Thymus (tissue), 11 donors: ENCODE results near the gene CYP4F2. TPM values are rescaled to one million over a fixed set of nuclear protein-coding genes. Genes with fewer than 3 reads are reported as not detected.
"Not testable (repeated sequence)": the region's sequence is repeated elsewhere in the genome, so short reads cannot be mapped to it uniquely, and the experiment has no call there.

ENCODE experiments used
- DNase-seq, 9 donors: peaks; one replicate each; pipeline ENCODE4 v3.0.0-alpha.2; 2013; ENCODE audit warnings: low spot score in 9 of 9, low read depth in 6 of 9, missing footprints in 1 of 9
- H3K27ac ChIP-seq, 2 donors: one replicate each; pipeline ENCODE4 v1.5.1; 2013; ENCODE audit warnings: control low read depth in 1 of 2, low read depth in 1 of 2, low read length in 1 of 2, mild to moderate bottlenecking in 1 of 2, moderate library complexity in 1 of 2
- H3K27me3 ChIP-seq, 2 donors: one replicate each; pipeline ENCODE4 v1.5.1; 2013; ENCODE audit warnings: low read length in 1 of 2; ENCODE audit not compliant: control insufficient read depth in 2 of 2, insufficient read depth in 1 of 2
- H3K36me3 ChIP-seq, 2 donors: one replicate each; pipeline ENCODE4 v1.5.1; 2013; ENCODE audit warnings: low read length in 1 of 2, mild to moderate bottlenecking in 1 of 2, moderate library complexity in 1 of 2; ENCODE audit not compliant: control insufficient read depth in 2 of 2, insufficient read depth in 2 of 2
- H3K4me1 ChIP-seq, 2 donors: one replicate each; pipeline ENCODE4 v1.5.1; 2013; ENCODE audit warnings: low read length in 2 of 2; ENCODE audit not compliant: control insufficient read depth in 2 of 2, insufficient read depth in 2 of 2
- H3K4me3 ChIP-seq, 2 donors: one replicate each; pipeline ENCODE4 v1.5.1; 2013; ENCODE audit warnings: low read length in 2 of 2, control low read depth in 1 of 2, mild to moderate bottlenecking in 1 of 2
- H3K9me3 ChIP-seq, 2 donors: one replicate each; pipeline ENCODE4 v1.5.1; 2013; ENCODE audit warnings: low read length in 1 of 2, mild to moderate bottlenecking in 1 of 2; ENCODE audit not compliant: control insufficient read depth in 2 of 2, insufficient read depth in 1 of 2
- WGBS: extraction: QIAGEN DNeasy Blood & Tissue Kit; methylation state at CpG from one replicate; pipeline ENCODE4 v1.1.7; 2013; 5-methylcytosine and 5-hydroxymethylcytosine counted together
- polyA plus RNA-seq: library from polyadenylated mRNA; stranded (reverse); fragments of 200-250 nt; gene quantifications from one replicate; pipeline ENCODE4 v1.2.3, GENCODE V29; 2013
- total RNA-seq: library from RNA; stranded (reverse); fragments of 120-200 nt; gene quantifications from one replicate; pipeline ENCODE4 v1.2.4, GENCODE V29; 2013
- donor health status: healthy.

Gene CYP4F2
- total and polyA plus RNA-seq, 2 donors, result 0.09 to 0.16 TPM

DNA sequence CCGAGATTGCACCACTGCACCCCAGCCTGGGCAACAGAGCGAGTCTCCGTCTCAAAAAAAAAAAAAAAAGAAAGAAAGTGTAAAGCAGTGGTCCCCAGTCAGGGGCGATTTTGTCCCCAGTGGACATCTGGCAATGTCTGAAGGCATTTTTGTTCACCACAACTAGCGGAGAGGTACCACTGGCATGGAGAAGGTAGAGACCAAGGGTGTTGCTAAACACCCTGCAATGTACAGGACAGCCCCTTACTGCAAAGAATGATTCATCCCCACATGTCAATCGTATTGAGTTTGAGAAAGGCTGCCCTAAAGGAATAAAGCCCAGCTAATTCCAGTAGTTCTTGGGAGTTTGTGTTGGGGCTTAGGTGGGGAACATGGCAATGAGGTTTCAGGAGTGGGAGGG is 38.7 kb downstream of the CYP4F2 start:
- Histone ChIP-seq H3K4me3 (no peak overlapping the region), H3K27ac (no peak overlapping the region), H3K4me1 (peaks cover 0 to 3% of the 10 kb centered on the region in 2 donors), H3K36me3 (no peaks in the 10 kb centered on the region), H3K9me3 (no peaks in the 10 kb centered on the region), H3K27me3 (peaks cover 0 to 2% of the 10 kb centered on the region in 2 donors)
- WGBS, result 93% methylated on average over 6 of the region's 6 CpGs
- no peak for DNase-seq

DNA sequence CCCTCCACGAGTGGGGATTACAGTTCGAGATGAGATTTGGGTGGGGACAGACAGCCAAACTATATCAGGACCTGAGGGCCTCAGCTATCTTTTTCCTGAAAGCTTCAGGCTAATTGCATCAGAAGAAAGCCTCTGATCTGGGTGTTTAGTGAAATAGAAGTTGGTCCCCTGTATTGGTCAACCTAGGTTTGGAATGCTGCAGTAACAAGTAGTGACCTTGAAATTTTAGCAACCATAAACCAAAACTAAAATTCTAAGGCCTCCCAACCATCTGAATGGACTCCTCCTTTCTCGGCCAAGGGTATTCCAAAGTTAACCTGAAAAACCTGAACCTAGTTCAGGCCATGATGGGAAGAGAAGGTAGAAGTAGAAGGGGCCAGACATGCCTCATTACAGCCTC is 47.5 kb downstream of the CYP4F2 start:
- Histone ChIP-seq H3K9me3 (peaks cover 0 to 14% of the 10 kb centered on the region in 2 donors), H3K36me3 (no peaks in the 10 kb centered on the region), H3K4me3 (no peak overlapping the region), H3K27me3 (no peaks in the 10 kb centered on the region), H3K27ac (no peak overlapping the region), H3K4me1 (peaks cover 0 to 2% of the 10 kb centered on the region in 2 donors)
- 96% methylated on average over 3 of the region's 3 CpGs for WGBS
- no peak for DNase-seq

DNA sequence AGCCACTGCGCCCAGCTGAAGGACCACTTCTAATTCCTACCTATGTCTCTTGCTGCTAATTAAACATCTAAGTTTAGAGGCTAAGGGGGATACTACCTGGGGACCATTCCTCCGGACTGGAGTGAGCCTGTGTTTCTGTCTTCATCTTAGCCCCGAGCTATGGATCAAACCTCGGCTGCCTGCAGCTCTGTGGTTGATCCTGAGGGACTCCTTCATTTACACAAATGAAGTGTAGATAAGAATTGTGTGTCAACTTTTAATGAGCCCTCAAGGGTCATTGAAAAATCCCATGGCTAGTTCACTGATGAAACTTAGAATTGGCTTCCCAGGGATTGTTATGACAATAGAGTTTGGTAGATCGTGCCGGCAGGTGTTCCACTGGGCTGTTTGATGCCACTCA is 51.0 kb downstream of the CYP4F2 start:
- Histone ChIP-seq H3K36me3 (no peaks in the 10 kb centered on the region), H3K4me1 (peaks cover 16 to 25% of the 10 kb centered on the region in 2 donors), H3K27me3 (no peaks in the 10 kb centered on the region), H3K27ac (no peak overlapping the region), H3K4me3 (no peak overlapping the region), H3K9me3 (peaks cover 0 to 4% of the 10 kb centered on the region in 2 donors)
- no peak for DNase-seq
- WGBS, result 97% methylated on average over 6 of the region's 6 CpGs

DNA sequence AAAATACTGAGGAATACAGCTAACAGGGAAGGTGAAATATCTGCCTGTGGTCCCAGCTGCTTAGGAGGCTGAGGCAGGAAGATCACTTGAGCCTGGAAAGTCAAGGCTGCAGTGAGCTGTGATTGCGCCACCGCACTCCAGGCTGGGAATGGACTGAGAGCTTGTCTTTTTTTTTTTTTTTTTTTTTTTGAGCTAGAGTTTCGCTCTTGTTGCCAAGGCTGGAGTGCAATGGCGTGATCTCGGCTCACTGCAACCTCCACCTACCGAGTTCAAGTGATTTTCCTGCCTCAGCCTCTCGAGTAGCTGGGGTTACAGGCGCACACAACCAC is 54.0 kb downstream of the CYP4F2 start:
- H3K36me3 ChIP-seq, H3K27ac ChIP-seq, DNase-seq, H3K4me3 ChIP-seq, H3K9me3 ChIP-seq, H3K27me3 ChIP-seq: not testable (repeated sequence)
- peaks cover 16 to 28% of the 10 kb centered on the region in 2 donors for H3K4me1 ChIP-seq
- 88% methylated on average over 8 of the region's 8 CpGs for WGBS

DNA sequence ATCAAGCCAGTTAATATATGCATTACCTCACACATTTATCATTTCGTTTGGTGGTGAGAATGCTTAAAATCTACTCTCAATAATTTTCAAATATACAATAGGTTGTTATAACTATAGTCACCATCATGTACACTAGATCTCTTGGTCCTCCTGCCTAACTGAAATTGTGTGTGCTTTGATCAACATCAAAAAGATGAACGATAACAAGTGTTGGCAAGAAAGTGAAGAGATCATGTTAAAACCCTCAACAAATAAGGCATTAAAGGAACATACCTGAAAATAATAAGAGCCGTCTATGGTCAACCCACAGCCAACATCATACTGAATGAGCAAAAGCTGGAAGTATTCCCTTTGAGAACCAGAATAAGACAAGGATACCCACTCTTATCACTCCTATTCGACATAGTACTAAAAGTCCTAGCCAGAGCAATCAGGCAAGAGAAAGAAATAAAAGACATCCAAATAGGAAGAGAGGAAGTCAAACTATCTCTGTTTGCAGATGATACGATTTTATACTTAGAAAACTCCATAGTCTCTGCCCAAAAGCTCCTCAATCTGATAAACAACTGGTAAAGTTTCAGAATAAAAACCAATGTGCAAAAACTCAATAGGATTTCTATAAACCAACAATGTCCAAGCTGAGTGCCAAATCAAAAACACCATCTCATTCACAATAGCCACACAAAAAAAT is 54.5 kb downstream of the CYP4F2 start:
- H3K36me3 ChIP-seq, result no peaks in the 10 kb centered on the region
- H3K9me3 ChIP-seq, result no peaks in the 10 kb centered on the region
- no peak overlapping the region for H3K4me3 ChIP-seq
- H3K27ac ChIP-seq, result no peak overlapping the region
- DNase-seq, result peak in 2 of 9 donors; percentile 14 to 35
- H3K4me1 ChIP-seq, result peaks cover 16 to 33% of the 10 kb centered on the region in 2 donors
- WGBS, result 23% methylated on average over 5 of the region's 5 CpGs
- no peaks in the 10 kb centered on the region for H3K27me3 ChIP-seq

DNA sequence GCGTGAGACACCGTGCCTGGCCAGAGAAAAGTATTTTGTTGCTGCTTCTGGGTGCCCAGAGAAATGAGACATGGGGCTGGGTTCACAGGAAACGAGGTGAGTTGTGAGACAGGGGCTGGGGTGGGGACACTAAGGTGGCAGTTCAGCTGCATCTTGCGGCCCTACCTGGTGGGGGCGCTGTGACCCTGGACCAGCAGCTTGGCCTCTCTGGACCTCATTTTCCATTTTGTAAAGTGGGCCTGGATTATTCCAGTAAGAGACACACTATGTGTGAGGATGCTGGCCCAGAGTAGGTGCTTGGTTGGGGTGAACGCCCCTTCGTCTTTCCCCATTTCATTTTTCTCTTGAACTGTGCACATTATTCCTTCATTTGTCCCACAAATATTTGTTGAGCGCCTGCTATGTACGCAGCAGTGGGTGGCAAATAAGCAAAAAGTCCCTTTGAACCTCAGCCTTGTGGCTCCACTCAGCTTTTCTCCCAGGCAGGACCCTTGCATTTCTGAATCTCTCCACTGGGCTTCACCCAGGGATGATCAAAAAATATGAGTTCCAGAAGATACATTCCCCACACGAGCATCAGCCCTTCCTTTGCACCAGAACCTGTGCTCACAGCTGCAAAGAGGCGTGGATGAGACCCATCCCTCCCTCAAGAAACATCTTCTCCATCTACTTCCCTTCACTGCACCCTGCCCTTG is 55.9 kb downstream of the CYP4F2 start:
- DNase-seq, result no peak
- Histone ChIP-seq H3K9me3 (no peaks in the 10 kb centered on the region), H3K27me3 (no peaks in the 10 kb centered on the region), H3K4me1 (peaks cover 16 to 38% of the 10 kb centered on the region in 2 donors), H3K36me3 (no peaks in the 10 kb centered on the region), H3K27ac (no peak overlapping the region), H3K4me3 (no peak overlapping the region)
- 71% methylated on average over 11 of the region's 11 CpGs for WGBS

DNA sequence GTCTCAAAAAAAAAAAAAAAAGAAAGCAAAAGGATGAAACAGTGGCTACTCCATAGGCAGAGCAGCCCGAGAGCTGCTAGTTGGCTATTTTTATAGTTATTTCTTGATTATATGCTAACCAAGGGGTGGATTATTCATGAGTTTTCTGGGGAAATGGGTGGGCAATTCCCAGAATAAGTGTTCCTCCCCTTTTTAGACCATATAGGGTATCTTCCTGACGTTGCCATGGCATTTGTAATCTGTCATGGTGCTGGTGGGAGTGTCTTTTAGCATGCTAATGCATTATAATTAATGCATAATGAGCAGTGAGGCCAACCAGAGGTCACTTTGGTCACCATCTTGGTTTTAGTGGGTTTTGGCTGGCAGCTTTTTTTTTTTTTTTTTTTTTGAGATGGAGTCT is 57.0 kb downstream of the CYP4F2 start:
- Histone ChIP-seq H3K9me3 (no peaks in the 10 kb centered on the region), H3K4me3 (no peak overlapping the region), H3K36me3 (no peaks in the 10 kb centered on the region), H3K27me3 (no peaks in the 10 kb centered on the region), H3K4me1 (peaks cover 20 to 45% of the 10 kb centered on the region in 2 donors), H3K27ac (no peak overlapping the region)
- DNase-seq, result no peak
- WGBS, result 89% methylated on average over 2 of the region's 2 CpGs

DNA sequence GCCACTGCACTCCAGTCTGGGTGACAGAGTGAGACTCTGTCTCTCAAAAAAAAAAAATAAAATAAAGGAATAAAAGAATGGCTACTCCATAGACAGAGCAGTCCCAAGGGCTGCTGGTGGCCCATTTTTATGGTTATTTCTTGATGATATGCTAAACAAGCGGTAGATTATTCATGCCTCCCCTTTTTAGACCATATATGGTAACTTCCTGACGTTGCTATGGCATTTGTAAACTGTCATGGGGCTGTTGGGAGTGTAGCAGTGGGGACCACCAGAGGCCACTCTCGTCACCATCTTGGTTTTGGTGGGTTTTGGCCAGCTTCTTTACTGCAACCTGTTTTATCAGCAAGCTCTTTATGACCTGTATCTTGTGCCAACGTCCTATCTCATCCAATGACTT is 58.0 kb downstream of the CYP4F2 start:
- not testable (repeated sequence) for DNase-seq, H3K27ac ChIP-seq, H3K27me3 ChIP-seq, H3K9me3 ChIP-seq, H3K4me3 ChIP-seq, H3K36me3 ChIP-seq
- WGBS, result 85% methylated on average over 4 of the region's 4 CpGs
- peaks cover 23 to 48% of the 10 kb centered on the region in 2 donors for H3K4me1 ChIP-seq

DNA sequence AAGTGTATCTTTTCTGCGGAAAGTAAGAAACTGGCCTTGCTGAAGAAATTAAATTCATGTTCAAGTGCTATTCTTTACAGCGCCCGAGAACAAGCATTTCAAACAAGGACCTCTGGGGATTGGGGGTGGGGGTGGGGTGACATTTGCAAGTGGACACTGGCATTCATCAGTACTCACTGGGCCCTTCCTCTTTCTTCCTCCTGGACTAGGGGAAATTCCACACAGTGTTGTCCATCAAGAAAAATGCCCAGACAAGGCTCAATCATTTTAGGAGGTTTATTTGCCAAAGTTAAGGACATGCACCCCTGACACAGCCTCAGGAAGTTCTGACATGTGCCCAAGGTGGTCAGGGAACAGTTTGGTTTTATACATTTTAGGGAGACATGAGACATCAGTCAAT is 59.5 kb downstream of the CYP4F2 start:
- no peak for DNase-seq
- H3K36me3 ChIP-seq, result no peaks in the 10 kb centered on the region
- no peaks in the 10 kb centered on the region for H3K9me3 ChIP-seq
- WGBS, result 98% methylated on average over 3 of the region's 3 CpGs
- H3K27ac ChIP-seq, result no peak overlapping the region
- H3K4me1 ChIP-seq, result peaks cover 13 to 36% of the 10 kb centered on the region in 2 donors
- no peaks in the 10 kb centered on the region for H3K27me3 ChIP-seq
- H3K4me3 ChIP-seq, result no peak overlapping the region
